Measurements from ENCODE around the gene RNF19B.

GRCh38 chr1:32997381-32997891 is 32.8 kb upstream of the RNF19B start:
- TF ChIP-seq, protein P1, sequence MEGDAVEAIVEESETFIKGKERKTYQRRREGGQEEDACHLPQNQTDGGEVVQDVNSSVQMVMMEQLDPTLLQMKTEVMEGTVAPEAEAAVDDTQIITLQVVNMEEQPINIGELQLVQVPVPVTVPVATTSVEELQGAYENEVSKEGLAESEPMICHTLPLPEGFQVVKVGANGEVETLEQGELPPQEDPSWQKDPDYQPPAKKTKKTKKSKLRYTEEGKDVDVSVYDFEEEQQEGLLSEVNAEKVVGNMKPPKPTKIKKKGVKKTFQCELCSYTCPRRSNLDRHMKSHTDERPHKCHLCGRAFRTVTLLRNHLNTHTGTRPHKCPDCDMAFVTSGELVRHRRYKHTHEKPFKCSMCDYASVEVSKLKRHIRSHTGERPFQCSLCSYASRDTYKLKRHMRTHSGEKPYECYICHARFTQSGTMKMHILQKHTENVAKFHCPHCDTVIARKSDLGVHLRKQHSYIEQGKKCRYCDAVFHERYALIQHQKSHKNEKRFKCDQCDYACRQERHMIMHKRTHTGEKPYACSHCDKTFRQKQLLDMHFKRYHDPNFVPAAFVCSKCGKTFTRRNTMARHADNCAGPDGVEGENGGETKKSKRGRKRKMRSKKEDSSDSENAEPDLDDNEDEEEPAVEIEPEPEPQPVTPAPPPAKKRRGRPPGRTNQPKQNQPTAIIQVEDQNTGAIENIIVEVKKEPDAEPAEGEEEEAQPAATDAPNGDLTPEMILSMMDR (IDR thresholded peaks at IDR 0.05; ENCODE audit: low read depth, low read length) = no peak
- TF ChIP-seq EZH2phosphoT487 (IDR thresholded peaks at IDR 0.05; ENCODE audit: low read depth) = no peak

Data from OCI-LY3 (cell line).